ENCODE results near the gene PCCA.

GRCh38 chr13:100298691-100299090 lies 209.8 kb downstream of the PCCA start:
- TF ChIP-seq GATA3 (IDR thresholded peaks at IDR 0.05; ENCODE audit: low read depth, low read length) (no peak), GATA2 (IDR thresholded peaks at IDR 0.05; ENCODE audit: low read depth, low read length) (no peak)

All from SH-SY5Y (cell line).